NCI-H82 treated with DMSO at 0.1 percent for 48 hours (cell line): Measurements from ENCODE around the gene MN1.

Source experiments
- DNase-seq: peaks from one replicate; lab custom pipeline; 2025; ENCODE audit not compliant: unreplicated experiment; lab: John Stamatoyannopoulos, UW

MN1 gene

GRCh38 chr22:27801616-27802345 lies at the start of gene MN1:
Gene MN1 (minus strand): TSS chr22:27801756. CDS start chr22:27800543, 1,213 bp downstream.
- DNase-seq = no peak

GRCh38 chr22:27850000-27850521 lies 48.5 kb upstream of the MN1 start:
- DNase-seq = no peak

- no peak for DNase-seq
Measured at GRCh38 chr22:27848005-27848404, 46.4 kb upstream of the MN1 start.

- DNase-seq = no peak
Measured at GRCh38 chr22:27846910-27847309, 45.4 kb upstream of the MN1 start.

GRCh38 chr22:27846248-27846757 lies 44.7 kb upstream of the MN1 start:
- no peak for DNase-seq

GRCh38 chr22:27845644-27846043 lies 44.1 kb upstream of the MN1 start:
- no peak for DNase-seq

- no peak for DNase-seq
Measured at GRCh38 chr22:27844656-27845591, 43.4 kb upstream of the MN1 start.

- no peak for DNase-seq
Measured at GRCh38 chr22:27844256-27844655, 42.7 kb upstream of the MN1 start.

GRCh38 chr22:27843441-27843840 lies 41.9 kb upstream of the MN1 start:
- DNase-seq = no peak

GRCh38 chr22:27842669-27843431 lies 41.3 kb upstream of the MN1 start:
- DNase-seq = peak; percentile 35

- no peak for DNase-seq
Measured at GRCh38 chr22:27842201-27842600, 40.6 kb upstream of the MN1 start.

GRCh38 chr22:27840436-27840835 lies 38.9 kb upstream of the MN1 start:
- DNase-seq = no peak

GRCh38 chr22:27839057-27839660 lies 37.6 kb upstream of the MN1 start:
- DNase-seq = no peak

GRCh38 chr22:27836181-27836580 lies 34.6 kb upstream of the MN1 start:
- DNase-seq = no peak

- DNase-seq = no peak
Measured at GRCh38 chr22:27835446-27835845, 33.9 kb upstream of the MN1 start.

- no peak for DNase-seq
Measured at GRCh38 chr22:27834364-27835185, 33.0 kb upstream of the MN1 start.

- no peak for DNase-seq
Measured at GRCh38 chr22:27833803-27834202, 32.2 kb upstream of the MN1 start.

- no peak for DNase-seq
Measured at GRCh38 chr22:27832606-27833005, 31.1 kb upstream of the MN1 start.

GRCh38 chr22:27829620-27830019 lies 28.1 kb upstream of the MN1 start:
- no peak for DNase-seq
